ENCODE results near the gene OR5B3.
"Not testable (repeated sequence)": the region's sequence is repeated elsewhere in the genome, so short reads cannot be mapped to it uniquely, and the experiment has no call there.

Gene OR5B3

GRCh38 chr11:58406774-58407173 is at the start of gene OR5B3:
Gene OR5B3, minus strand, starts transcription at chr11:58406874. Its CDS starts 3,465 bp downstream, at chr11:58403409.
- DNase-seq, result no peak

GRCh38 chr11:58451585-58451984 is 44.9 kb upstream of the OR5B3 start:
- DNase-seq, result no peak

GRCh38 chr11:58446294-58446693 is 39.6 kb upstream of the OR5B3 start:
- no peak for DNase-seq

- DNase-seq, result no peak
These were observed 37.6 kb upstream of the OR5B3 start for GRCh38 chr11:58444300-58444699.

GRCh38 chr11:58442136-58442535 is 35.5 kb upstream of the OR5B3 start, which contains the start of gene OR5B12:
Gene OR5B12, minus strand, starts transcription at chr11:58442236. Its CDS starts 2,085 bp downstream, at chr11:58440151.
- DNase-seq, result no peak

- no peak for DNase-seq
These were observed 31.8 kb upstream of the OR5B3 start for GRCh38 chr11:58438486-58438885.

- no peak for DNase-seq
These were observed 27.5 kb upstream of the OR5B3 start for GRCh38 chr11:58434217-58434616.

GRCh38 chr11:58433638-58434203 is 27.0 kb upstream of the OR5B3 start:
- DNase-seq, result no peak

- DNase-seq, result no peak
These were observed 22.6 kb upstream of the OR5B3 start for GRCh38 chr11:58429273-58429672.

GRCh38 chr11:58428021-58428420 is 21.3 kb upstream of the OR5B3 start, which contains the start of gene OR5B2:
Gene OR5B2, minus strand, starts transcription at chr11:58428121. Its CDS starts 4,860 bp downstream, at chr11:58423261.
- no peak for DNase-seq

GRCh38 chr11:58399622-58400021 is 7.1 kb downstream of the OR5B3 start:
- not testable (repeated sequence) for DNase-seq

GRCh38 chr11:58395581-58395980 is 11.1 kb downstream of the OR5B3 start:
- DNase-seq, result no peak

GRCh38 chr11:58394195-58394594 is 12.5 kb downstream of the OR5B3 start:
- no peak for DNase-seq

- no peak for DNase-seq
These were observed 13.9 kb downstream of the OR5B3 start for GRCh38 chr11:58392746-58393145.

GRCh38 chr11:58391879-58392278 is 14.8 kb downstream of the OR5B3 start:
- no peak for DNase-seq

GRCh38 chr11:58390551-58391063 is 16.1 kb downstream of the OR5B3 start:
- DNase-seq, result no peak

- DNase-seq, result no peak
These were observed 47.7 kb downstream of the OR5B3 start, which contains the start of gene OR5B17 for GRCh38 chr11:58358969-58359368. Gene OR5B17, minus strand, starts transcription at chr11:58359069. Its CDS starts 0 bp downstream, at chr11:58359069.

- no peak for DNase-seq
These were observed 51.9 kb downstream of the OR5B3 start for GRCh38 chr11:58354727-58355126.
